Heart left ventricle (tissue), 13 donors: ENCODE results near the gene SRY.
"Not testable (repeated sequence)": the region's sequence is repeated elsewhere in the genome, so short reads cannot be mapped to it uniquely, and the experiment has no call there.

ENCODE experiments used
- POLR2A ChIP-seq, 2 donors: fragments of 450-650 bp; IDR thresholded peaks; one replicate each; pipeline ENCODE4 v1.6.1; 2017; ENCODE audit warnings: antibody characterized with exemption in 2 of 2, mild to moderate bottlenecking in 2 of 2, moderate library complexity in 2 of 2
- TF ChIP-seq, protein P1 (sequence below), 12 donors: fragments of 200-600 bp; sonication (generic) in 4 of 12; IDR thresholded peaks; one replicate each; pipeline versions ENCODE4 v1.5.0 to v1.8.0; 2018 to 2022; ENCODE audit warnings: antibody characterized with exemption in 12 of 12, mild to moderate bottlenecking in 5 of 12
- donor health status: ischemic (EF 13 %, LVEDD 7.1; RV severe dilation, severe dysfunction).
- donor health status: DM: no; HTN: yes; CAD: no.
- donor health status: DM: no; HTN: no; CAD: no.
- donor health status: ischemic (EF 25% LVEDD 6.9; RV normal size, moderate dysfunction).
- donor health status: ischemic (EF 25% LVEDD 5.7; RV mildly dilated, moderate dysfunction).
- donor health status: ischemic (EF 35%, LVEDD 5.7; RV mildly dilated, moderate dysfunction).
- donor health status: nonischemic (EF 11% LVEDD 7.7; RV severe dilation, severe dysfunction).
- donor health status: DM: yes; HTN: yes; CAD: no.
- donor health status: PGD.
- donor health status: ischemic (EF 29% LVEDD 5.4; RV normal size, mild dysfunction).
- donor health status: nonischemic (EF 23%, LVEDD 6.1; RV moderate dilation, normal function).

- TF ChIP-seq, protein P1, sequence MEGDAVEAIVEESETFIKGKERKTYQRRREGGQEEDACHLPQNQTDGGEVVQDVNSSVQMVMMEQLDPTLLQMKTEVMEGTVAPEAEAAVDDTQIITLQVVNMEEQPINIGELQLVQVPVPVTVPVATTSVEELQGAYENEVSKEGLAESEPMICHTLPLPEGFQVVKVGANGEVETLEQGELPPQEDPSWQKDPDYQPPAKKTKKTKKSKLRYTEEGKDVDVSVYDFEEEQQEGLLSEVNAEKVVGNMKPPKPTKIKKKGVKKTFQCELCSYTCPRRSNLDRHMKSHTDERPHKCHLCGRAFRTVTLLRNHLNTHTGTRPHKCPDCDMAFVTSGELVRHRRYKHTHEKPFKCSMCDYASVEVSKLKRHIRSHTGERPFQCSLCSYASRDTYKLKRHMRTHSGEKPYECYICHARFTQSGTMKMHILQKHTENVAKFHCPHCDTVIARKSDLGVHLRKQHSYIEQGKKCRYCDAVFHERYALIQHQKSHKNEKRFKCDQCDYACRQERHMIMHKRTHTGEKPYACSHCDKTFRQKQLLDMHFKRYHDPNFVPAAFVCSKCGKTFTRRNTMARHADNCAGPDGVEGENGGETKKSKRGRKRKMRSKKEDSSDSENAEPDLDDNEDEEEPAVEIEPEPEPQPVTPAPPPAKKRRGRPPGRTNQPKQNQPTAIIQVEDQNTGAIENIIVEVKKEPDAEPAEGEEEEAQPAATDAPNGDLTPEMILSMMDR (IDR thresholded peaks at IDR 0.05), result not testable (repeated sequence)
- not testable (repeated sequence) for TF ChIP-seq POLR2A (IDR thresholded peaks at IDR 0.05)
These were observed 29.8 kb upstream of the SRY start for GRCh38 chrY:2817146-2817896.
